ENCODE data around the gene MAU2.

The MAU2 gene

GRCh38 chr19:19403373-19403901 lies 82.8 kb downstream of the MAU2 start:
- Histone ChIP-seq H3K4me2 (ENCODE audit: low read length) (no peak overlapping the region), H3K4me3 (ENCODE audit: low read depth, low read length, poor library complexity, severe bottlenecking) (no peak overlapping the region), H3K27me3 (ENCODE audit: insufficient read depth, low read length) (no peaks in the 10 kb centered on the region), H3K4me1 (ENCODE audit: insufficient read depth, low read length, severe bottlenecking) (peaks cover 44% of the 10 kb centered on the region), H3K36me3 (ENCODE audit: insufficient read depth, low read length) (no peaks in the 10 kb centered on the region), H3K79me2 (ENCODE audit: insufficient read depth, low read length) (peaks cover 41% of the 10 kb centered on the region), H3K9me3 (ENCODE audit: low read length) (no peaks in the 10 kb centered on the region), H4K20me1 (ENCODE audit: insufficient read depth, low read length) (no peaks in the 10 kb centered on the region), H3F3A (ENCODE audit: insufficient read depth, low read length) (no peaks in the 10 kb centered on the region), H3K9me2 (ENCODE audit: low read depth, low read length) (no peaks in the 10 kb centered on the region), H2AFZ (ENCODE audit: low read length) (no peak overlapping the region), H3K9ac (ENCODE audit: low read length) (no peak overlapping the region), H3K27ac (ENCODE audit: low read depth, low read length, poor library complexity, severe bottlenecking) (peak overlapping the region; percentile 33)
- no peak for TF ChIP-seq EZH2 (IDR thresholded peaks at IDR 0.05; ENCODE audit: borderline replicate concordance, low read length)

GRCh38 chr19:19404879-19405860 lies 84.5 kb downstream of the MAU2 start, which contains the start of gene GATAD2A:
TSS of gene GATAD2A (plus strand) at chr19:19405675. CDS start at chr19:19465346, 59,671 bp downstream.
- Histone ChIP-seq H3K4me1 (ENCODE audit: insufficient read depth, low read length, severe bottlenecking) (peaks cover 48% of the 10 kb centered on the region), H3K9me2 (ENCODE audit: low read depth, low read length) (no peaks in the 10 kb centered on the region), H3F3A (ENCODE audit: insufficient read depth, low read length) (no peaks in the 10 kb centered on the region), H2AFZ (ENCODE audit: low read length) (no peak within 1 kb of the TSS), H3K9me3 (ENCODE audit: low read length) (no peaks in the 10 kb centered on the region), H3K27ac (ENCODE audit: low read depth, low read length, poor library complexity, severe bottlenecking) (peak within 1 kb of the TSS; percentile 69), H3K9ac (ENCODE audit: low read length) (peak within 1 kb of the TSS; percentile 82), H3K4me2 (ENCODE audit: low read length) (peak within 1 kb of the TSS; percentile 95), H3K27me3 (ENCODE audit: insufficient read depth, low read length) (no peaks in the 10 kb centered on the region), H4K20me1 (ENCODE audit: insufficient read depth, low read length) (no peaks in the 10 kb centered on the region), H3K4me3 (ENCODE audit: low read depth, low read length, poor library complexity, severe bottlenecking) (peak within 1 kb of the TSS; percentile 69), H3K79me2 (ENCODE audit: insufficient read depth, low read length) (peaks cover 48% of the 10 kb centered on the region), H3K36me3 (ENCODE audit: insufficient read depth, low read length) (no peaks in the 10 kb centered on the region)
- no peak for TF ChIP-seq EZH2 (IDR thresholded peaks at IDR 0.05; ENCODE audit: borderline replicate concordance, low read length)
- TF ChIP-seq CTCF (IDR thresholded peaks at IDR 0.05; ENCODE audit: low read length): no peak; the same call in 1 of the 2 replicates

- Histone ChIP-seq H3K4me2 (ENCODE audit: low read length) (peak overlapping the region; percentile 75), H3K9me3 (ENCODE audit: low read length) (no peaks in the 10 kb centered on the region), H3K9ac (ENCODE audit: low read length) (peak overlapping the region; percentile 67), H3K27ac (ENCODE audit: low read depth, low read length, poor library complexity, severe bottlenecking) (peak overlapping the region; percentile 69), H3K79me2 (ENCODE audit: insufficient read depth, low read length) (peaks cover 53% of the 10 kb centered on the region), H3K4me1 (ENCODE audit: insufficient read depth, low read length, severe bottlenecking) (peaks cover 55% of the 10 kb centered on the region), H2AFZ (ENCODE audit: low read length) (no peak overlapping the region), H3F3A (ENCODE audit: insufficient read depth, low read length) (no peaks in the 10 kb centered on the region), H4K20me1 (ENCODE audit: insufficient read depth, low read length) (no peaks in the 10 kb centered on the region), H3K4me3 (ENCODE audit: low read depth, low read length, poor library complexity, severe bottlenecking) (peak overlapping the region; percentile 69), H3K9me2 (ENCODE audit: low read depth, low read length) (no peaks in the 10 kb centered on the region), H3K36me3 (ENCODE audit: insufficient read depth, low read length) (peaks cover under 1% of the 10 kb centered on the region; the same call in 1 of the 2 replicates), H3K27me3 (ENCODE audit: insufficient read depth, low read length) (no peaks in the 10 kb centered on the region)
- TF ChIP-seq EZH2 (IDR thresholded peaks at IDR 0.05; ENCODE audit: borderline replicate concordance, low read length): no peak
- no peak for TF ChIP-seq CTCF (IDR thresholded peaks at IDR 0.05; ENCODE audit: low read length)
Measured at GRCh38 chr19:19405971-19406877, 85.6 kb downstream of the MAU2 start.
